ENCODE measurements around the gene C1orf21.

The C1orf21 gene

GRCh38 chr1:184455786-184456185 is 69.0 kb downstream of the C1orf21 start:
- DNase-seq: no peak

- no peak for DNase-seq
Observed at GRCh38 chr1:184456189-184456588, 69.4 kb downstream of the C1orf21 start.

- DNase-seq: no peak
Observed at GRCh38 chr1:184457500-184457899, 70.7 kb downstream of the C1orf21 start.

GRCh38 chr1:184461321-184461720 is 74.5 kb downstream of the C1orf21 start:
- DNase-seq: no peak

- no peak for DNase-seq
Observed at GRCh38 chr1:184462155-184462554, 75.3 kb downstream of the C1orf21 start.

GRCh38 chr1:184462990-184463389 is 76.2 kb downstream of the C1orf21 start:
- DNase-seq: no peak

- no peak for DNase-seq
Observed at GRCh38 chr1:184463680-184464079, 76.9 kb downstream of the C1orf21 start.

- no peak for DNase-seq
Observed at GRCh38 chr1:184464757-184465156, 77.9 kb downstream of the C1orf21 start.

GRCh38 chr1:184465489-184466146 is 78.8 kb downstream of the C1orf21 start:
- no peak for DNase-seq

- no peak for DNase-seq
Observed at GRCh38 chr1:184467295-184467694, 80.5 kb downstream of the C1orf21 start.

GRCh38 chr1:184469396-184469795 is 82.6 kb downstream of the C1orf21 start:
- DNase-seq: no peak

GRCh38 chr1:184471686-184472085 is 84.9 kb downstream of the C1orf21 start:
- no peak for DNase-seq

- DNase-seq: no peak
Observed at GRCh38 chr1:184472136-184472535, 85.3 kb downstream of the C1orf21 start.

- no peak for DNase-seq
Observed at GRCh38 chr1:184473176-184473966, 86.5 kb downstream of the C1orf21 start.

GRCh38 chr1:184476187-184476586 is 89.4 kb downstream of the C1orf21 start:
- no peak for DNase-seq

GRCh38 chr1:184479435-184480167 is 92.8 kb downstream of the C1orf21 start:
- no peak for DNase-seq

GRCh38 chr1:184480736-184481135 is 93.9 kb downstream of the C1orf21 start:
- no peak for DNase-seq

GRCh38 chr1:184482136-184482535 is 95.3 kb downstream of the C1orf21 start:
- no peak for DNase-seq

GRCh38 chr1:184483101-184483683 is 96.4 kb downstream of the C1orf21 start:
- no peak for DNase-seq

GRCh38 chr1:184485751-184486723 is 99.2 kb downstream of the C1orf21 start:
- DNase-seq: no peak

GRCh38 chr1:184486761-184487445 is 100.1 kb downstream of the C1orf21 start:
- DNase-seq: no peak
